Measurements from ENCODE around the gene RUBCN. TPM values are rescaled to one million over a fixed set of nuclear protein-coding genes. Genes with fewer than 3 reads are reported as not detected.

RUBCN gene
- total RNA-seq, 2 experiments from 2014 or later = 20.8 to 22.0 TPM

Other genes starting within 250 kb of the RUBCN start
- gene BDH1, start 180.9 kb downstream of the RUBCN start, total RNA-seq = 10 to 100 TPM; 70.7 to 71.2 TPM
- 10 to 100 TPM; 25.1 to 27.6 TPM for gene FYTTD1, start 13.0 kb upstream of the RUBCN start, total RNA-seq
- 10 to 100 TPM; 30.8 to 36.0 TPM for gene LRCH3, start 54.4 kb upstream of the RUBCN start, total RNA-seq
- gene RPL35A, start 213.3 kb upstream of the RUBCN start, total RNA-seq = 1,000 to 10,000 TPM; 1,826 to 1,852 TPM
- 1 to 10 TPM; 2.1 to 2.2 TPM for gene LMLN, start 223.3 kb upstream of the RUBCN start, total RNA-seq

Data from activated naive CD4-positive, alpha-beta T cell treated with anti-CD3 and anti-CD28 coated beads for 36 hours (primary cell).